Immature natural killer cell (primary cell): ENCODE data around the gene BCOR. TPM values are rescaled to one million over a fixed set of nuclear protein-coding genes. Genes with fewer than 3 reads are reported as not detected.

Experiments
- DNase-seq, 3 donors: peaks; one replicate each; pipeline ENCODE4 v3.0.0; 2022; ENCODE audit warnings: mixed read lengths in 1 of 3
- H3K27ac Mint-ChIP-seq, 6 donors: one replicate each; pipeline ENCODE4 v1.8.0; 2020; ENCODE audit warnings: mixed read lengths in 6 of 6, mild to moderate bottlenecking in 5 of 6, inconsistent platforms in 4 of 6, moderate library complexity in 3 of 6
- H3K27me3 Mint-ChIP-seq, 3 donors: one replicate each; pipeline ENCODE4 v1.8.0; 2020 to 2021; ENCODE audit warnings: low read depth in 3 of 3, mild to moderate bottlenecking in 3 of 3, mixed read lengths in 3 of 3, moderate library complexity in 3 of 3, inconsistent platforms in 1 of 3
- H3K36me3 Mint-ChIP-seq, 3 donors: one replicate each; pipeline ENCODE4 v1.8.0; 2020; ENCODE audit warnings: mixed read lengths in 3 of 3, inconsistent platforms in 2 of 3, mild to moderate bottlenecking in 2 of 3
- H3K4me1 Mint-ChIP-seq, 2 donors: one replicate each; pipeline ENCODE4 v1.8.0; 2020; ENCODE audit warnings: inconsistent platforms in 2 of 2, mild to moderate bottlenecking in 2 of 2, mixed read lengths in 2 of 2, moderate library complexity in 1 of 2
- H3K4me3 Mint-ChIP-seq, 5 donors: one replicate each; pipeline ENCODE4 v1.8.0; 2020; ENCODE audit warnings: mild to moderate bottlenecking in 5 of 5, mixed read lengths in 5 of 5, inconsistent platforms in 3 of 5, moderate library complexity in 3 of 5
- H3K9me3 Mint-ChIP-seq, 6 donors: one replicate each; pipeline ENCODE4 v1.8.0; 2020; ENCODE audit warnings: mild to moderate bottlenecking in 6 of 6, mixed read lengths in 6 of 6, inconsistent platforms in 4 of 6, moderate library complexity in 3 of 6
- polyA plus RNA-seq, 3 donors: library from polyadenylated mRNA; unstranded; fragments of 300-500 nt; fragmentation: Illumina TruSeq; gene quantifications; one replicate each; pipeline ENCODE4 v1.2.3, GENCODE V29; 2021

BCOR gene
- polyA plus RNA-seq, 3 donors from 2014 or later = 3.4 to 7.2 TPM; not detected in 1

GRCh38 chrX:40107291-40108161, 9.8 kb upstream of the BCOR start:
- Mint-ChIP-seq H3K4me3 (peak overlapping the region; percentile 82 to 86 (median 84)), H3K9me3 (peaks cover 0 to 2% (median 0%) of the 10 kb centered on the region in 6 donors), H3K27ac (no peak overlapping the region), H3K4me1 (peaks cover 10 to 11% of the 10 kb centered on the region in 2 donors), H3K27me3 (peaks cover 10 to 18% (median 17%) of the 10 kb centered on the region in 3 donors), H3K36me3 (no peaks in the 10 kb centered on the region)
- DNase-seq = no peak

DNA sequence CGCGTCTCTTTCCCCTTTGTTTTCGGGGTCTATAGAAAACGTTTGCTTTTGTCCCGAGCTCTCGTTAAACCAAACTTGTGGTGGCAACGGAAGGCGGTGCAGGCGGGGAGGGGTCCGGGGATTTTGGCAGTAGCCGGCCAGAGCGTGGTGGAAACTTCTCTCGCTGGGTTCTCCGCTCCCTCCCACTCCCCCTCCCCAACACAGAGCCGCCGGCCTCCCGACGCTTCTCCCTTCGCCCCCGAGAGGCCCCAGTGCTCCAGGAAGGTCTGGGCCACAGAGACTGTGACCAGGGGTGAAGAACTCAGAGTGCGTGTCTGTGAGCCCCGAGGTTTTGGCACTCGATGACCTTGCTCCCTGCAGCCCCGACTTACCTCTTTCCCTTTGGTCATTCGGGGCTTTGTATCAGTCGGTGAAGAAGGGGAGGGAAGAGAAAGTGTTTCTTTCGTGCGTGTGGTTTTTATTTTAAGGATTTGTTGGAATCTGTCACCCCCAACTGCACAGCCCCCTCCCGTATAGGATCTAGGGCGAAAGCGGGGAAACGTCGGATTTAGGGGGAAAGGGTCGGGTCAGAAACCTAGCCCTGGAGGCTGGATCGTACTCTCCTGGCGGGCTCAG, 9.0 kb upstream of the BCOR start:
- H3K4me3 Mint-ChIP-seq = peak overlapping the region; percentile 82 to 86 (median 84)
- peaks cover 0 to 2% (median 0%) of the 10 kb centered on the region in 6 donors for H3K9me3 Mint-ChIP-seq
- no peak for DNase-seq
- peak overlapping the region in 5 of 6 donors; percentile 30 to 72 (median 67) for H3K27ac Mint-ChIP-seq
- peaks cover 13 to 21% (median 17%) of the 10 kb centered on the region in 3 donors for H3K27me3 Mint-ChIP-seq
- peaks cover 10 to 11% of the 10 kb centered on the region in 2 donors for H3K4me1 Mint-ChIP-seq
- H3K36me3 Mint-ChIP-seq = no peaks in the 10 kb centered on the region

GRCh38 chrX:40105835-40106675, 8.3 kb upstream of the BCOR start:
- peaks cover 10 to 11% of the 10 kb centered on the region in 2 donors for H3K4me1 Mint-ChIP-seq
- no peaks in the 10 kb centered on the region for H3K36me3 Mint-ChIP-seq
- H3K4me3 Mint-ChIP-seq = peak overlapping the region; percentile 82 to 86 (median 84)
- H3K9me3 Mint-ChIP-seq = peaks cover 0 to 2% (median 0%) of the 10 kb centered on the region in 6 donors
- peaks cover 13 to 17% (median 16%) of the 10 kb centered on the region in 3 donors for H3K27me3 Mint-ChIP-seq
- peak overlapping the region in 4 of 6 donors; percentile 30 to 72 (median 68) for H3K27ac Mint-ChIP-seq
- peak; percentile 59 to 67 (median 65) for DNase-seq

GRCh38 chrX:40104985-40105834, 7.5 kb upstream of the BCOR start:
- Mint-ChIP-seq H3K27me3 (peaks cover 14 to 15% (median 15%) of the 10 kb centered on the region in 3 donors), H3K9me3 (peaks cover 0 to 2% (median 0%) of the 10 kb centered on the region in 6 donors), H3K27ac (peak overlapping the region in 1 of 6 donors; percentile 30), H3K4me1 (peaks cover 10 to 11% of the 10 kb centered on the region in 2 donors), H3K4me3 (peak overlapping the region; percentile 53 to 82 (median 69)), H3K36me3 (no peaks in the 10 kb centered on the region)
- DNase-seq = peak; percentile 58 to 63 (median 59)

GRCh38 chrX:40104630-40104984, 6.8 kb upstream of the BCOR start:
- Mint-ChIP-seq H3K36me3 (no peaks in the 10 kb centered on the region), H3K27me3 (peaks cover 15 to 18% (median 15%) of the 10 kb centered on the region in 3 donors), H3K4me1 (peaks cover 15% of the 10 kb centered on the region in 2 donors), H3K27ac (peak overlapping the region in 1 of 6 donors; percentile 34), H3K4me3 (peak overlapping the region in 3 of 5 donors; percentile 13 to 54 (median 35)), H3K9me3 (peaks cover 0 to 2% (median 0%) of the 10 kb centered on the region in 6 donors)
- DNase-seq = no peak

DNA sequence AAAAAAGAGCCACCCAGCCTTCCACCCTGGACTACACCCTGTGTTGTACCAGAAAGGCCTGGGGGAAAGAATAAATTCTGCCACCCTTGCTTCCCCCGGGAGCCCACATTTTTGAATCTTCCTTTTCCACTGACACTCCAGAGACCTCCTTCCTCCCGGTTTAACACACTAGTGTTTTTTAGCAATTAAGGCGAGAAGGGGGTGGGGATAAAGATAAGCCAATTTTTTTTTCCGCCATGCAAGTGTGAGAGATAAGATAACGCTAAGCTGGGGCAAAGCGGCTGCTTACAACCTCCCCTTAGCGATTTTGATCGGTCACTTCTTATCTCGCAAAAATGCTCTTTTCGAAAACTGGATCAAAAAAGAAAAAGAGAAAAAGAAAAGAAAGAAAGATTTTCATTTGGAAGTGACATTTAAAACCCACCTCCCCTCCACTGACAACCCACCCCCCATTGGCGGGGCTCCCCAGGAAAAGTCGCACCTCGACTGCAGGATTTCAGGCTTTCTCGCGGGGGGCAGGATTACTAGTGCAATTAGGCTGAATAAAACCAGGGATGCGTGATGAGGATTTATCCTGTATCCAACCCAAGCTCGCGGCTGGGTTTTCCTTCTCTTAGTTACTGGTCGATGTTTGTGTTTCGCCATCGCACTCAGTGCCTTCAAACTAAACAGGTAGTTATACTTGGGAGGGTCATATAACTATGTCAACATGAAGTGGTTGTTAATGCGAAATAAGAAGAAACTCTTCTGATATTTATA, 6.0 kb upstream of the BCOR start:
- Mint-ChIP-seq H3K4me3 (peak overlapping the region in 4 of 5 donors; percentile 35 to 55 (median 44)), H3K27me3 (peaks cover 18 to 24% (median 23%) of the 10 kb centered on the region in 3 donors), H3K36me3 (no peaks in the 10 kb centered on the region), H3K4me1 (peaks cover 20 to 24% of the 10 kb centered on the region in 2 donors), H3K9me3 (peaks cover 0 to 2% (median 0%) of the 10 kb centered on the region in 6 donors), H3K27ac (no peak overlapping the region)
- no peak for DNase-seq

GRCh38 chrX:40102393-40103381, 4.9 kb upstream of the BCOR start:
- H3K9me3 Mint-ChIP-seq = peaks cover 0 to 2% (median 0%) of the 10 kb centered on the region in 6 donors
- H3K36me3 Mint-ChIP-seq = no peaks in the 10 kb centered on the region
- H3K4me3 Mint-ChIP-seq = peak overlapping the region in 1 of 5 donors; percentile 6
- DNase-seq = no peak
- H3K27me3 Mint-ChIP-seq = peaks cover 20 to 24% (median 23%) of the 10 kb centered on the region in 3 donors
- H3K4me1 Mint-ChIP-seq = peaks cover 17 to 25% of the 10 kb centered on the region in 2 donors
- no peak overlapping the region for H3K27ac Mint-ChIP-seq

- Mint-ChIP-seq H3K4me3 (no peak overlapping the region), H3K36me3 (no peaks in the 10 kb centered on the region), H3K27ac (no peak overlapping the region), H3K27me3 (peaks cover 17 to 25% (median 20%) of the 10 kb centered on the region in 3 donors), H3K9me3 (peaks cover 0 to 2% (median 0%) of the 10 kb centered on the region in 6 donors), H3K4me1 (peaks cover 11 to 17% of the 10 kb centered on the region in 2 donors)
- no peak for DNase-seq
Observed at GRCh38 chrX:40101430-40101802, 3.7 kb upstream of the BCOR start.

GRCh38 chrX:40100537-40101429, 3.0 kb upstream of the BCOR start:
- Mint-ChIP-seq H3K4me3 (no peak overlapping the region), H3K4me1 (peaks cover 13 to 15% of the 10 kb centered on the region in 2 donors), H3K9me3 (peaks cover 0 to 2% (median 0%) of the 10 kb centered on the region in 6 donors), H3K36me3 (no peaks in the 10 kb centered on the region), H3K27me3 (peaks cover 19 to 26% (median 23%) of the 10 kb centered on the region in 3 donors), H3K27ac (no peak overlapping the region)
- DNase-seq = no peak

GRCh38 chrX:40100141-40100536, 2.4 kb upstream of the BCOR start:
- Mint-ChIP-seq H3K4me1 (peaks cover 17 to 20% of the 10 kb centered on the region in 2 donors), H3K36me3 (no peaks in the 10 kb centered on the region), H3K9me3 (peaks cover 0 to 2% (median 0%) of the 10 kb centered on the region in 6 donors), H3K27me3 (peaks cover 22 to 32% (median 24%) of the 10 kb centered on the region in 3 donors), H3K4me3 (peak overlapping the region in 2 of 5 donors; percentile 13 to 74), H3K27ac (peak overlapping the region in 1 of 6 donors; percentile 37)
- DNase-seq = no peak
